GM19043 (cell line): Measurements from ENCODE around the gene ZMYND10.

Source experiments
- ATAC-seq: cut with Tn5 transposase; IDR thresholded peaks from one replicate; pipeline ENCODE4 v1.9.1; 2021; ENCODE audit warnings: low read depth; ENCODE audit not compliant: unreplicated experiment

ZMYND10 gene

DNA sequence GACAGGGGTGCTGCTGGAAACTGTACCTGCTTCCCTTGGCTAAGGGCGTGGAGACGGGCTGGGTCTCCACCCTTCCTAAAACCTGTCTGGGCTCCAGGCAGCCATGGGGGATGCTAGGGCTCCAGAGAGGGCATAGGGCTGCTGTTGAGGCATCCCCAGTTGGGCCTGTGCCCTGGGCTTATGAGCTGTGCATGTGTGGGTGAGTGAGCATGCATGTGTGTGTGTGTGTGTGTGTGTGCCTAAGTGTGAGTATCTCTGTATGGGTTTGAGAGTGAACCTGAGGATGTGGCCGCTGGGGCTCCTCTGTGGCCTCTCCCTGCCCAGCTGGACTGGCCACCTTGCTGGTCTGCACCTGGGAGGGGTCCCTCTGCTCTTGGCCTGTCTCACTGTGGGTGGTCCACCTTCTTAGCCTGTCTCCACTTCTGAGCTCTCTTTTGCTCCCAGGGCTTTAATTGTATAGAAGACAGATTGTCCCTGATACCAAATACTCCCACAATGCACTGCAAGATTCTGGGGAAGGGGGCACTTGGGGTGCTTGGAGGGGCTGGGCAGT lies 25.7 kb upstream of the ZMYND10 start:
- no peak for ATAC-seq

- no peak for ATAC-seq
Measured at GRCh38 chr3:50370594-50370993, 25.1 kb upstream of the ZMYND10 start.

GRCh38 chr3:50369012-50369670 lies 23.6 kb upstream of the ZMYND10 start:
- no peak for ATAC-seq

DNA sequence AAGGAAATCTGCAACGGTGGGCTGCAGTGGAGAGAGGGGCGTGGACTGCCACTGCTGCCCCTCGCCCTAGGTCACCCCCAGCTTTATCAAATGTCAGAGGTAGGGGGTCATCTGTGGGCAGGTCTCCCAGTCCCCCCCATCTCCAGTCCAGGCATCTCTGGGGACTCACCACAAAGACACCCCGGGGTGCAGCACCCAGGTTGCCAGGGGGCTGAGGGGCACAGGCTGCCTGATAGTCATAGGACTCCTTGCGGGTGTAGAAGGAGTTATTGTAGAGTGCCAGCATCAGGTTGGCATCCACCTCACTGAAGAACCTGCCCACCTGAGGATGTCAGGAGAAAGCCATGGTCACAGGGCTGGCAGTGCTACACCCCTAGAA lies 20.3 kb upstream of the ZMYND10 start:
- ATAC-seq = no peak

DNA sequence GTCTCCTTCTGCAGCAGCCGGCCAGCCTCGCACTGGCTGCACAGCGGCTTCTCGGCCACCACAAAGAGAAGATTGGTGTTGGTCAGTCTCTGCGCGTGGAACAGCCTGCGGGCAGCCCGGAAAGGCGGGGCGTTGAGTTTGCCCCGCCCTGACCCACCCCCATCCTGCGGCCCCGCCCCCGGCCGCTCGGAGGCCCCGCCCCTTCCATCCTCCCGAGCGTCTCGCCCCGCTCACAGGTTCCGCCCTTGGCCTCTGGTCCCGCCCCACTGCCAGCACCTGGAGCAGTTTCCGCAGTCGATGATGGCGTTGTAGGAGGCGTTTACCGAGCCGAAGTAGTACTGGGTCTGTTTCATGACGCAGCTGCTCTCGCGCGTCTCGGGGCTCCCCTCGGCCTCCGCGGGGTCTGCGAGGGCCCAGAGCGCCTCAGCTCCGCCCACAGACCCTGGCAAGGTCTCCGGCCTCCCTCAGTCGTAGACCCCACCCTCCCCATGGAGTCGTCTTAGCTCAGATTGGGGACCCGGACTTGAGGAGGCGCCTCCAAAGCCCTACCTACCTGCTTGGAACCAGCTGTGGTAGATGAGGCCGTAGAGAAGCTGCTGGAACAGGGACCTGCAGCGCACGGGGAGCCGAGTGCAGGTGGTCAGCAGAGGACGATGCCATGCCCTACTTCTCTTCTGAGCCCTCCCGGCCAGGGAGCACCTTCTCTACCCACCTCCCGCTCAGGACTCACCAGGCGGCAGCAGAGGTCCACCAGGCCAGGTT lies 19.7 kb upstream of the ZMYND10 start:
- peak; percentile 89 for ATAC-seq

GRCh38 chr3:50364573-50365079 lies 19.1 kb upstream of the ZMYND10 start:
- ATAC-seq = peak; percentile 20

- no peak for ATAC-seq
Measured at GRCh38 chr3:50359760-50360110, 14.2 kb upstream of the ZMYND10 start.

DNA sequence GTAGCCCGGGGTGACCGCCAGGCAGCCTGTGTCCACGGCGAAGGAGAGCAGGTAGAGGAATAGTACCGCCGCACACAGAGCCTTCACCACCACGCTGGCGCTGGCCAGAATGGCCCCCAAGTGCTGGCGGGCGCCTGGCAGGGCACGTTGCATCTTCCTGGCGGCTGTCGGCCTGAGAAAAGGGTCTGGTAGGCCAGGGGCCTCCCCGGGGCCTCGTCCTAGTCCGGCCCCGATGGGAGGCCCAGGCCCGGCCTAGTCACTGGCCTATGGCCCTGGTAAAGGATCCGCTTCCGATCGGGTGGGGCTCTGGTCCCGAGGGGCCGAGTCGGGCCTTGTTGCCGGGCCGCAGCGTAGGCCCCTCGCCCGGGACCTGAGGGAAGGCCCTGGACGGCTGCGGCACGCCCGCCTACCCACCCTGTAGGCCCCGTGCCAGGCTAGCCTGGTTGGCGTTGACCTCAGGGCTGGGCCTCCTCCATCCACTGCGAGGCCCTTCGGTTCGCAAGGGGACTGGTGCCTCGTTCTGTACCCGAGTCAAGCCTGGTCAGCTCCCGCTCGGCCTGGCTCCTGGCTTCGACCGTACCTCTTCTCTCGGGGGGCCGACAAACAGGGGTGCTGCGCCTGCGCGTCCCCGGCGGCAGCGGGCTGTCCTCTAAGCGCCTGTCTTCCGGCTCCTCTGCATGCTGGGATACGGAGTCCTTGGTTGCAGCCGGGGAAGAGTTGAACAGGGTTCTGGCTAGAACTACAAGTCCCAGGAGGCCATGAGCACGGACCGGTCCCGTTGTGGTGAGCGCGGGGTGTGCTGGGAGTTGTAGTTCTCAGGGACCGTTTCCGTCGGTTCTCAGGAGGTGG lies 13.6 kb upstream of the ZMYND10 start, which contains the start of gene TMEM115:
TSS of gene TMEM115 (minus strand) at position 611 of the 849 bp plus-strand sequence. CDS start at position 153, 458 bp downstream.
- ATAC-seq = peak; percentile 100

DNA sequence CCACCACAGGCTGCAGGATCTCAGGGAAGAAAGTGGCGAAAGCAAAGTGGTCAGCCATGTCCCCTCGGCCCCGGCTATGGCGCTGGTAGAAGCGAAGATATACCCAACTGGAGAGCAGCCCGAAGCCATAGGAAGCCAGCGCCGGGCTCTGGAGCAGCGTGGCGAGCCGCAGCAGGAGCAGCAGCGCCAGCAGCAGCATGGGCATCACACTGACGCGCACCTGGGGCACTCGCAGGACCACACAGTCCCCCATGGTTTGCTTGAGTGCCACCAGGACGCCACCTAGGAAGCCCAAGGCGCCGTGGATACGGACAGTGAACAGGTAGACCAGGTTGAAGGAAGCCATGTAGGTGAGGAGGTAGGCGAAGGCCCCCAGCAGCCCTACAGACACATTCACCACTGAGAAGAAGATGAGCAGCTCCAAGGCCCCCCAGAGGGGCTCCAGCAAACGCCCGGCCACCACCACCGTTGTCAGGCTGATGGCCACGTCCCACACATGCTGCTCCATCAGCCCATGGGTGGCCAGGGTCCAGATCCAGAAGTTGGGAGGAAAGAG lies 12.9 kb upstream of the ZMYND10 start:
- no peak for ATAC-seq

GRCh38 chr3:50357481-50357880 lies 11.9 kb upstream of the ZMYND10 start:
- no peak for ATAC-seq

DNA sequence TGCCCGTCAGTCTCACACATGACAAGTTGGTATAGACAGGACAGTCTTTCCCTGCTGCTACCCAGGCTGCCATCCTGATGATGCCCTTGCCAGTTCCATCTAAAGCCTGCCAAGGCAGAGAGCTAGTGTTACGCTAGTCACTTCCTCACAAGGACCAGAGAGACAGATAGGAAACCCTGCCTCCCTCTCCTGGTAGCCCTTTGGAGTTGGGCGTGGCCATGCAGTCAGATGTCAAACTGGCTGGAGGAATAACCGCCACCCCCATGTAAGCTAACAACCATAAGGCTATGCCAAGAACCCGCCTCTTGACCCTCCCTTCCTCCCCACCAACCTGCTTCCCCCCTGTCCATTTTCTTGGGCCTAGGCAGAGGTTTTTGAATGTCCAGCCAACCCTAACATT lies 11.0 kb upstream of the ZMYND10 start:
- no peak for ATAC-seq

GRCh38 chr3:50355829-50356552 lies 10.5 kb upstream of the ZMYND10 start:
- no peak for ATAC-seq

- ATAC-seq = no peak
Measured at GRCh38 chr3:50354850-50355249, 9.3 kb upstream of the ZMYND10 start.

DNA sequence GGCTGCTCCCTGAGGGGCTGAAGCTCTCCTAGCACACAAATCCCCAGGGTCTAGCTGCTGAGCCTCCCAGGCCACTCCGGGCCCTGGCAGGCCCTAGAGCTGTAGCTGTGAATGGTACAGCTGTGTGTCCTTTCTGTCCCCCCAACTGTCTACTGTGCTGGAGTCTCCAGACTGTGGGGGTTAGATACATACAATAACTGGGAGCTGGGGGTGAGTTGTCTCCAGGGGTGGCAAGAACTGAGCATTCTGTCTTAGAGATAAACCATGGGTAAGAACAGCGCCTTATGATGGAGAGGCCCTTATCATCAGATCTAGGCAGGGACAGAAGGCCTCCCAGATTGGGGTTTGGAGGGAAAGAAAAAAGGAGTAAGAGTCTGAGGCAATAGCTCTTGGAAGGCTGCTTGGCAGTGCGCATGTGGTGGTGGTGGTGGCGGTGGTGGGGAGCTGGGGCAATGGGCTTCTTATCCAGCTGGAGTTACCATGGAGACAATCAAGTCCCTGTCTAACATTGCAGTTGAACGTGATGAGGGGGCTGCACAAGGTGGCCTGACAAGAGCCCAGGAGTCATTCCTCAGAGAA lies 8.7 kb upstream of the ZMYND10 start:
- ATAC-seq = no peak

- no peak for ATAC-seq
Measured at GRCh38 chr3:50353245-50354004, 7.9 kb upstream of the ZMYND10 start.

DNA sequence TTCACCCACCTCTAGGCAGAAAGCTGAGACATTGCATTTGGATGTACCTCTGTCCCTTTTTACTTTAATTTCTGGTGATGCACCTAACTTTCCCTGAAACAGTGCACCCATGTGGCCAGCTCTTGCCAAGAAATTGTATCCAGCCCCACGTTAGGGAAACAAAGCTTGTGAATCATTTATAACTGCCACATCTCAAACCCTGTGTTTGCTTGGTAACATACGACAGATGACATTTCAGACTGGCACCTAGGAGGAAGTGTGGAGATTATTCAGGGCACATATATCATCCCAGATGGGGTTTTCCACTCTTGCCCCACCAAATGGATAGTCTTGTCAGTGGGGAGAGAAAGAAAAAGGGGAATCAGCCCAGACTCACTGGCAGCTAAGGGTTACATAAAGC lies 7.2 kb upstream of the ZMYND10 start:
- ATAC-seq = no peak

- ATAC-seq = no peak
Measured at GRCh38 chr3:50351323-50351697, 5.8 kb upstream of the ZMYND10 start.

GRCh38 chr3:50350527-50351322 lies 5.2 kb upstream of the ZMYND10 start, which contains the start of the genes CYB561D2 and NPRL2:
Gene CYB561D2, plus strand, starts transcription at chr3:50350862. Its CDS starts 572 bp downstream, at chr3:50351434.
Gene NPRL2, minus strand, starts transcription at chr3:50350775. Its CDS starts 123 bp downstream, at chr3:50350652.
- peak; percentile 86 for ATAC-seq
